ENCODE measurements around the gene SLC22A4. TPM values are rescaled to one million over a fixed set of nuclear protein-coding genes. Genes with fewer than 3 reads are reported as not detected.

The SLC22A4 gene
- total RNA-seq, 4 donors from 2014 or later, result 2.6 to 6.8 (median 5.7) TPM

DNA sequence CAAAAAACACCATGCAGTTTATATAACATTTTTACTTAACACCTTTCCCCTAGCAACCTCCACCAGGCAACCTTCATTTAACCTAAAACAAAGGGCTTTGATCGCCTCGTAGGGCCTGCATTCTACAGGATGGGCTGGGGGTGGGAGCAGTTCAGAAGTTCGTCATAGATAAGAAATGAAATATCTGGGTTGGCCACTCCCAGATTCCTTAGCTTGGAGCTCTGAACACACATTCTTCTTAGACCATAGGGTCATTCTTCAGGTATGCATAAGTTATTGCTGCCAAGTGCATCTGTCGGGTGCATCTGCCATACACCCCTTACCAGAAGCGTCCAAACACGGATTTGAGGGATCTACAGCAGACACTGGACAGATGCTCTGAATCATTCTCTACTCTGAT lies 71.0 kb downstream of the SLC22A4 start:
- peak; percentile 71 for ATAC-seq (ENCODE audit: low FRiP score)
- TF ChIP-seq, protein P1, sequence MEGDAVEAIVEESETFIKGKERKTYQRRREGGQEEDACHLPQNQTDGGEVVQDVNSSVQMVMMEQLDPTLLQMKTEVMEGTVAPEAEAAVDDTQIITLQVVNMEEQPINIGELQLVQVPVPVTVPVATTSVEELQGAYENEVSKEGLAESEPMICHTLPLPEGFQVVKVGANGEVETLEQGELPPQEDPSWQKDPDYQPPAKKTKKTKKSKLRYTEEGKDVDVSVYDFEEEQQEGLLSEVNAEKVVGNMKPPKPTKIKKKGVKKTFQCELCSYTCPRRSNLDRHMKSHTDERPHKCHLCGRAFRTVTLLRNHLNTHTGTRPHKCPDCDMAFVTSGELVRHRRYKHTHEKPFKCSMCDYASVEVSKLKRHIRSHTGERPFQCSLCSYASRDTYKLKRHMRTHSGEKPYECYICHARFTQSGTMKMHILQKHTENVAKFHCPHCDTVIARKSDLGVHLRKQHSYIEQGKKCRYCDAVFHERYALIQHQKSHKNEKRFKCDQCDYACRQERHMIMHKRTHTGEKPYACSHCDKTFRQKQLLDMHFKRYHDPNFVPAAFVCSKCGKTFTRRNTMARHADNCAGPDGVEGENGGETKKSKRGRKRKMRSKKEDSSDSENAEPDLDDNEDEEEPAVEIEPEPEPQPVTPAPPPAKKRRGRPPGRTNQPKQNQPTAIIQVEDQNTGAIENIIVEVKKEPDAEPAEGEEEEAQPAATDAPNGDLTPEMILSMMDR (IDR thresholded peaks at IDR 0.05), result no peak
- no peak for DNase-seq (ENCODE audit: low spot score)

DNA sequence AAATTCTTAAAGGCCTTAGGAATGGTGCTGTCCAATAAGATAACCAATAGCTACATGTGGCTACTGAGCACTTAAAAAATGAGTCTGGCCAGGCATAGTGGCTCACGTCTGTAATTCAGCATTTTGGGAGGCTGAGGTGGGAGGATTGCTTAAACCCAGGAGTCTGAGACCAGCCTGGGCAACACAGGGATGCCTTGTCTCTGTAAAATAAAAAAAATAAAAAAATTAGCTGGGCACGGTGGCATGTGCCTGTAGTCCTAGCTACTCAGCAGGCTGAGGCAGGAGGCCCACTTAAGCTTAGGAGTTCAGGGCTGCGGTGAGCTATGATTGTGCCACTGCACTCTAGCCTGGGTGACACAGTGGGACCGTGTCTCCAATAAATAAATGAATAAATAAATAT lies 74.0 kb downstream of the SLC22A4 start:
- TF ChIP-seq, protein P1 (IDR thresholded peaks at IDR 0.05), result no peak
- ATAC-seq (ENCODE audit: low FRiP score), result no peak
- no peak for DNase-seq (ENCODE audit: low spot score)

DNA sequence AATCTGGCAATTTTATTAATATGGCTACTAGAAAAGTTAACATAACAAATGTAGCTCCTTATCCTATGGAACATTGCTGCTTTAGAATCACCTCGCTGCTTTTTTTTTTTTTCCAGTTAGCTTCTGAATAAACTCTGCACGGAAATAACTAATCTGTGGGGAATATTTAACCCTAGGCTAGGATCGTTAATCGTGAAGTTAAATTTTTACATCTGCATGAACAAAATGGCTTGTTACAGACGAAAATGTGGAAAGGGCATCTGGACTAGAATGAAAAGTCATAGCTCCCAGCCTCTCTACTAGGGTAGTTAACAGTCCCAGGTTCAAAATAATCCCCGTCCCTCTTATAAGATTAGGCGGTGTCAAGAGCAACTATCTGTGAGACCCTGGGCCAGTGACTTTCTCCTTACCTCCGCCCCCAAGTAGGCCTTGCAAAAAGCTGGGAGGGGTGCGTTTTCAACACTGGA lies 74.8 kb downstream of the SLC22A4 start:
- ATAC-seq (ENCODE audit: low FRiP score) (peak; percentile 5), DNase-seq (ENCODE audit: low spot score) (no peak)
- TF ChIP-seq, protein P1 (IDR thresholded peaks at IDR 0.05), result no peak

DNA sequence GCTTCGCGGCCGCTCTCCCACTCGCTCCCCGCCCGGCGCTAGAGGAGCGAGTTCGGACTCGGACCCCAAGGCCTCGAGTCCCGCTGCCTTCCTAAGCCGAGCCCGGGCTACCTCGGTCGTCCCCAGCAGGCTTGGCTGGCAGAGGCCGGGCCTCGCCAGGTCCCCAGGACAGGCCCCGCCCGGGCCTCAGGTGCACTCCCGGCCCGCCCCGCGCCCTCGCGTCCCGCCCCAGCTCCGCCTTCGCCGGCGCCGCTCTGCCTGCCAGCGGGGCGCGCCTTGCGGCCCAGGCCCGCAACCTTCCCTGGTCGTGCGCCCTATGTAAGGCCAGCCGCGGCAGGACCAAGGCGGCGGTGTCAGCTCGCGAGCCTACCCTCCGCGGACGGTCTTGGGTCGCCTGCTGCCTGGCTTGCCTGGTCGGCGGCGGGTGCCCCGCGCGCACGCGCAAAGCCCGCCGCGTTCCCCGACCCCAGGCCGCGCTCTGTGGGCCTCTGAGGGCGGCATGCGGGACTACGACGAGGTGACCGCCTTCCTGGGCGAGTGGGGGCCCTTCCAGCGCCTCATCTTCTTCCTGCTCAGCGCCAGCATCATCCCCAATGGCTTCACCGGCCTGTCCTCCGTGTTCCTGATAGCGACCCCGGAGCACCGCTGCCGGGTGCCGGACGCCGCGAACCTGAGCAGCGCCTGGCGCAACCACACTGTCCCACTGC lies 75.4 kb downstream of the SLC22A4 start, which contains the start of gene SLC22A5:
Gene SLC22A5, plus strand, starts transcription at position 237 of the 707 bp plus-strand sequence. Its CDS starts 263 bp downstream, at position 500.
- DNase-seq (ENCODE audit: low spot score) (no peak), ATAC-seq (ENCODE audit: low FRiP score) (peak; percentile 78)
- TF ChIP-seq, protein P1 (IDR thresholded peaks at IDR 0.05), result no peak

DNA sequence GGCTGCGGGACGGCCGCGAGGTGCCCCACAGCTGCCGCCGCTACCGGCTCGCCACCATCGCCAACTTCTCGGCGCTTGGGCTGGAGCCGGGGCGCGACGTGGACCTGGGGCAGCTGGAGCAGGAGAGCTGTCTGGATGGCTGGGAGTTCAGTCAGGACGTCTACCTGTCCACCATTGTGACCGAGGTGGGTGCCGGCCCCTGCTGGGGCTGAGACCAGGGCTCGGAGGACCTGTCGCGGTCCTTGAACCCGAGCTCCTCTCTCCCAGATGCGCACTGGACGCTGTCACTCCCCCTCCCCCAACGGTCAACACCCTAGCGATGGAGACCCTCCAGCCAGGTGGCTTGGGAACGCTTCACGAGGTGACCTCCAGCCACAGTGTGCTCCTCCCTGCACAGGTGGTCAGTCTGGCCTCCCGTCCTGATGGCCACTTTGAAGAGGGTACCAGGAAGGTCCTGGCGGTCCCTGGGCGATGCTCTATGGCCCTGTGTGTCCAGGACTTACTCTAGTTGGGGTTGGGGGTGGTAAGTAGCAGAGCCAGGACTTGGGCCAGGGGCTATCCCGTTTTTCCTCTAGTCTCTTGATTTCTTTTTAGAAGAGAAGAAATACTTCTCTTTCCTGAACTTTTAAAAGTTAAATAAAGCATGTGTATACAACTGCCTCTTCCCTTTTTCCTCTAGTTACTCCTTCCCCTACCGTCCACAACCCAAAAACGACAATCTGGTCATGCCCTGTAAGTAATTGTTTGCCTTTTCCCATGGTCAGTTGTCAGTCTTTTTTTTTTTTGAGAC lies 76.2 kb downstream of the SLC22A4 start:
- no peak for DNase-seq (ENCODE audit: low spot score)
- TF ChIP-seq, protein P1 (IDR thresholded peaks at IDR 0.05), result no peak
- no peak for ATAC-seq (ENCODE audit: low FRiP score)

DNA sequence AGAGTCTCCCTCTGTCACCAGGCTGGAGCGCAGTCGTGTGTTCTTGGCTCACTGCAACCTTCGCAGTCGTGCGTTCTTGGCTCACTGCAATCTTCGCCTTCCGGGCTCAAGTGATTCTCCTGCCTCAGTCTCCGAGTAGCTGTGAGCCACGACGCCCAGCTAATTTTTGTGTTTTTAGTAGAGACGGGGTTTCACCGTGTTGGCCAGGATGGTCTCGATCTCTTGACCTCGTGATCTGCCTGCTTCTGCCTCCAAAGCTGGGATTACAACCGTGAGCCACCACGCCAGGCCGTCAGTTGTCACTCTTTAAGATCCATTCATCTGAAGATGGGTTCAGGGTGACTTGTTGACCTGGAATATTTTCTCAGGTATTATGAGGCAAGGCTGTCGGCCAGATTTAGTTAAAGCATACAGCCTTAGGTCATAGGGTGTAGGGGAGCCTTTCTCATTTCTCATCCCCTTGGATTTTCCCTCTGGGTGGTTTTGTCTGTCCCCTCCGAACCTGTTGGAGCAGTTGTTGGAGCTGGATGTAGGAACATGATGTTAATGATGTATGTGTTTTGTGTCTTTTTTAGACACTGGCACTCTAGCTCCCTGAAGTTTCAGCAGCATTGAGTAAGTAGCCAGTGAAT lies 76.9 kb downstream of the SLC22A4 start:
- TF ChIP-seq, protein P1 (IDR thresholded peaks at IDR 0.05), result no peak
- no peak for ATAC-seq (ENCODE audit: low FRiP score)
- no peak for DNase-seq (ENCODE audit: low spot score)

Measured in omental fat pad (tissue), 4 donors.